Upper lobe of left lung (tissue), 6 donors: ENCODE data around the gene FIBP. TPM values are rescaled to one million over a fixed set of nuclear protein-coding genes. Genes with fewer than 3 reads are reported as not detected.
A peak's percentile ranks its signal among the peaks of the same experiment; 100 is the strongest.
"Not testable (repeated sequence)": the region's sequence is repeated elsewhere in the genome, so short reads cannot be mapped to it uniquely, and the experiment has no call there.

ENCODE experiments used
- ATAC-seq, 2 donors: fragments of 200-7000 bp; cut with Tn5 transposase; one replicate each; pipeline ENCODE4 v1.9.1; 2022; ENCODE audit warnings: mild to moderate bottlenecking in 2 of 2, moderate library complexity in 2 of 2; ENCODE audit not compliant: low FRiP score in 2 of 2
- DNase-seq, 2 donors: peaks; one replicate each; pipeline ENCODE4 v3.0.0-alpha.2; 2019 to 2020
- H3K27ac ChIP-seq, 4 donors: fragments of 200-600 bp; sonication (generic); one replicate each; pipeline ENCODE4 v1.5.1; 2016 to 2019
- H3K27me3 ChIP-seq, 4 donors: fragments of 200-600 bp; sonication (generic); one replicate each; pipeline ENCODE4 v1.5.1; 2017 to 2019
- H3K36me3 ChIP-seq, 4 donors: fragments of 200-600 bp; sonication (generic); one replicate each; pipeline ENCODE4 v1.5.1; 2016 to 2019
- H3K4me1 ChIP-seq, 4 donors: fragments of 200-600 bp; sonication (generic); one replicate each; pipeline ENCODE4 v1.5.1; 2018 to 2019
- H3K4me3 ChIP-seq, 4 donors: fragments of 200-600 bp; sonication (generic); one replicate each; pipeline ENCODE4 v1.5.1; 2017 to 2019; ENCODE audit warnings: mild to moderate bottlenecking in 2 of 4, moderate library complexity in 1 of 4
- H3K9me3 ChIP-seq, 4 donors: fragments of 200-600 bp; sonication (generic); one replicate each; pipeline ENCODE4 v1.5.1; 2018 to 2019
- EP300 ChIP-seq, 4 donors: sonication (generic); formaldehyde crosslinking; IDR thresholded peaks; one replicate each; pipeline ENCODE4 v1.5.1; 2017; ENCODE audit warnings: antibody characterized with exemption in 4 of 4, control low read depth in 2 of 4
- POLR2A ChIP-seq, 4 donors: fragments of 450-650 bp; IDR thresholded peaks; one replicate each; pipeline ENCODE4 v1.5.1; 2016 to 2017; ENCODE audit warnings: antibody characterized with exemption in 4 of 4, mild to moderate bottlenecking in 2 of 4
- POLR2AphosphoS5 ChIP-seq, 2 donors: sonication (generic); formaldehyde crosslinking; IDR thresholded peaks; one replicate each; pipeline ENCODE4 v1.5.1; 2017; ENCODE audit warnings: antibody characterized with exemption in 2 of 2
- WGBS, 2 donors: methylation state at CpG; one replicate each; pipeline ENCODE4 v1.1.5; 2017 to 2018; 5-methylcytosine and 5-hydroxymethylcytosine counted together
- total RNA-seq, 6 donors: library from RNA; depleted of rRNA in 4 of 6; stranded (reverse); fragments of >200 nt in 4 of 6; gene quantifications; one replicate each; pipeline versions ENCODE4 v1.1.0 to v1.2.1, GENCODE V29; 2016 to 2021
- TF ChIP-seq, protein P1 (sequence below), 6 experiments: fragments of 450-650 bp in 4 of 6; fragments of 200-600 bp in 2 of 6; sonication (generic) in 2 of 6; IDR thresholded peaks; one replicate each; pipeline ENCODE4 v1.5.1; 2016 to 2019; ENCODE audit warnings: antibody characterized with exemption in 6 of 6
- donor health status: DM: no; HTN: no; CAD: no; lungs with moderate emphysema.
- donor health status: DM: no; HTN: yes; CAD: no; lungs with severe emphysema.

The FIBP gene
- total RNA-seq, 6 donors from 2014 or later: 46.8 to 77.7 (median 57.0) TPM

- peaks cover 16 to 49% (median 45%) of the 10 kb centered on the region in 4 donors for H3K36me3 ChIP-seq
- TF ChIP-seq, protein P1, sequence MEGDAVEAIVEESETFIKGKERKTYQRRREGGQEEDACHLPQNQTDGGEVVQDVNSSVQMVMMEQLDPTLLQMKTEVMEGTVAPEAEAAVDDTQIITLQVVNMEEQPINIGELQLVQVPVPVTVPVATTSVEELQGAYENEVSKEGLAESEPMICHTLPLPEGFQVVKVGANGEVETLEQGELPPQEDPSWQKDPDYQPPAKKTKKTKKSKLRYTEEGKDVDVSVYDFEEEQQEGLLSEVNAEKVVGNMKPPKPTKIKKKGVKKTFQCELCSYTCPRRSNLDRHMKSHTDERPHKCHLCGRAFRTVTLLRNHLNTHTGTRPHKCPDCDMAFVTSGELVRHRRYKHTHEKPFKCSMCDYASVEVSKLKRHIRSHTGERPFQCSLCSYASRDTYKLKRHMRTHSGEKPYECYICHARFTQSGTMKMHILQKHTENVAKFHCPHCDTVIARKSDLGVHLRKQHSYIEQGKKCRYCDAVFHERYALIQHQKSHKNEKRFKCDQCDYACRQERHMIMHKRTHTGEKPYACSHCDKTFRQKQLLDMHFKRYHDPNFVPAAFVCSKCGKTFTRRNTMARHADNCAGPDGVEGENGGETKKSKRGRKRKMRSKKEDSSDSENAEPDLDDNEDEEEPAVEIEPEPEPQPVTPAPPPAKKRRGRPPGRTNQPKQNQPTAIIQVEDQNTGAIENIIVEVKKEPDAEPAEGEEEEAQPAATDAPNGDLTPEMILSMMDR (IDR thresholded peaks at IDR 0.05): no peak
- TF ChIP-seq EP300 (IDR thresholded peaks at IDR 0.05): no peak
- no peak for TF ChIP-seq POLR2AphosphoS5 (IDR thresholded peaks at IDR 0.05)
- TF ChIP-seq POLR2A (IDR thresholded peaks at IDR 0.05): no peak
- peaks cover 0 to 7% (median 0%) of the 10 kb centered on the region in 4 donors for H3K9me3 ChIP-seq
- peaks cover 5 to 20% (median 7%) of the 10 kb centered on the region in 4 donors for H3K4me1 ChIP-seq
- no peak overlapping the region for H3K4me3 ChIP-seq
- no peak for DNase-seq
- H3K27ac ChIP-seq: no peak overlapping the region
- WGBS, 2 donors: 71 to 80% methylated on average over 19 of the region's 20 CpGs
- ATAC-seq: peak; percentile 7 to 11
- H3K27me3 ChIP-seq: no peaks in the 10 kb centered on the region
Measured at GRCh38 chr11:65850217-65851082, 37.8 kb downstream of the FIBP start.

DNA sequence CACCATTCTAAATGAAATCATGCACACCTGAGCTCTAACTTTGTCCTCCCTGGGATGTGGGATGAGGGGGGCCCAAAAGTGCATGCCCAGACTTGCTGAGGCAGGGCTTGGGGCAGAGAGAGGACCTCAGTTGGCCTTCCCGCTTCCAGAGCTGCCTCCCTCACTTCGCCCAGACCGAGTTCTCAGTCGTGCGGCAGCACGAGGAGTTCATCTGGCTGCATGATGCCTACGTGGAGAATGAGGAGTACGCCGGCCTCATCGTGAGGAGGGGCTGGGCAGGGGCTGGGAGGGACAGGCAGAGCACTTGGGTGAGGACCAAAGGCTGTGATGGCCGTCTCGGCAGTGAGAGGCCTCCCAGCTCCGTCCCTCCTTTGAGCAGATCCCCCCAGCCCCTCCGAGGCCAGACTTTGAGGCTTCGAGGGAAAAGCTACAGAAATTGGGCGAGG lies 38.5 kb downstream of the FIBP start:
- WGBS, 2 donors: 62 to 67% methylated on average over 14 to 16 of the region's 16 CpGs
- Histone ChIP-seq H3K4me3 (no peak overlapping the region), H3K4me1 (peaks cover under 1 to 14% (median 4%) of the 10 kb centered on the region in 4 donors), H3K27ac (no peak overlapping the region), H3K27me3 (no peaks in the 10 kb centered on the region), H3K9me3 (peaks cover 0 to 7% (median 0%) of the 10 kb centered on the region in 4 donors), H3K36me3 (peaks cover 10 to 43% (median 38%) of the 10 kb centered on the region in 4 donors)
- ATAC-seq (peak; percentile 2 to 4), DNase-seq (no peak)
- TF ChIP-seq EP300 (IDR thresholded peaks at IDR 0.05) (no peak), POLR2A (IDR thresholded peaks at IDR 0.05) (no peak), POLR2AphosphoS5 (IDR thresholded peaks at IDR 0.05) (no peak)
- TF ChIP-seq, protein P1 (IDR thresholded peaks at IDR 0.05): no peak

- Histone ChIP-seq H3K27me3 (no peaks in the 10 kb centered on the region), H3K36me3 (peaks cover 6 to 38% (median 34%) of the 10 kb centered on the region in 4 donors), H3K4me3 (no peak overlapping the region), H3K27ac (no peak overlapping the region), H3K4me1 (peaks cover 0 to 12% (median 2%) of the 10 kb centered on the region in 4 donors), H3K9me3 (peaks cover 0 to 7% (median 0%) of the 10 kb centered on the region in 4 donors)
- TF ChIP-seq EP300 (IDR thresholded peaks at IDR 0.05) (no peak), POLR2AphosphoS5 (IDR thresholded peaks at IDR 0.05) (no peak), POLR2A (IDR thresholded peaks at IDR 0.05) (no peak)
- TF ChIP-seq, protein P1 (IDR thresholded peaks at IDR 0.05): no peak
- ATAC-seq (peak in 1 of 2 donors; percentile 14), DNase-seq (no peak)
- WGBS, 2 donors: 62 to 65% methylated on average over 6 to 8 of the region's 8 CpGs
Measured at GRCh38 chr11:65849366-65849765, 38.9 kb downstream of the FIBP start.

GRCh38 chr11:65848693-65849092 lies 39.6 kb downstream of the FIBP start:
- H3K27ac ChIP-seq, H3K4me3 ChIP-seq, H3K4me1 ChIP-seq, H3K27me3 ChIP-seq, DNase-seq, H3K9me3 ChIP-seq, ATAC-seq: not testable (repeated sequence)
- H3K36me3 ChIP-seq: peaks cover 6 to 32% (median 27%) of the 10 kb centered on the region in 4 donors
- WGBS, 2 donors: 62 to 66% methylated on average over 7 of the region's 7 CpGs

GRCh38 chr11:65847746-65848145 lies 40.5 kb downstream of the FIBP start:
- DNase-seq (no peak), ATAC-seq (no peak)
- Histone ChIP-seq H3K9me3 (peaks cover 0 to 7% (median 0%) of the 10 kb centered on the region in 4 donors), H3K36me3 (peaks cover 4 to 22% (median 18%) of the 10 kb centered on the region in 4 donors), H3K4me3 (no peak overlapping the region), H3K27me3 (no peaks in the 10 kb centered on the region), H3K27ac (no peak overlapping the region), H3K4me1 (peaks cover 0 to 4% (median 0%) of the 10 kb centered on the region in 4 donors)
- TF ChIP-seq, protein P1 (IDR thresholded peaks at IDR 0.05): no peak
- TF ChIP-seq EP300 (IDR thresholded peaks at IDR 0.05) (no peak), POLR2AphosphoS5 (IDR thresholded peaks at IDR 0.05) (no peak), POLR2A (IDR thresholded peaks at IDR 0.05) (no peak)
- WGBS, 2 donors: 71 to 75% methylated on average over 3 of the region's 3 CpGs
